ENCODE results near the gene NCMAP.

The NCMAP gene

DNA sequence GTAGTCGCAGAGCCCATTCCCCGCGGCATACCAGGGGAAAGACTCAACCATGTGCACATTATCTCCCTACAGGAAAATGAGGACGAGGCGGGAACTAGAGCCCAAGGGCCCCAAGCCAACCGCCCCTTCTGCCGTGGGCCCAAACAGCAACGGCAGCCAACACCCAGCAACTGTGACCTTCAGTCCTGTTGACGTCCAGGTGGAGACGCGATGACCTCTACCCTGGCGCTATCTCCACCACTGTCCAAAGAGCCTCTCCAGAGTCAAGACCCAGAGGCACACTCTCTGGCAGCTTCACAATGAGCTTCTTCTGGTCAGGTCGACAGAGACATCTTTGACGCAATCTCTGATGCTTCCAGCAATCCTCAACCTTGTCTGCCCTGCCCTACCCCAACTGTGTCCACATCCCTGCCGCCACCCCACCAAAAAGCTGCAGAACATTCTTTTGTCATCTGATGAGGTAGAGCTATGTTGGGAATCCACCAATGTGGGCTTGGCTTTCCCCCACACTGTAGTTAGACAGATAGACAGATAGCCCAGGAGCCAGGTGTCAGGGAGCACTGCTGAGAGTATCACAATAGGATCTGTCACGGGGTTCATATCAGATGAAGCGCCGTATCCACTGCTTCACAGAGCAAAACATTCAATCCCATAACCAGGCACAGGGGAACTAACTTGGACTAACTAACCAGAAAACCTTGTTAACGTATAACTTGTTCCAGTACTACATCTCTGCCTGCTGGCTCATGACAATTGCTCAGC, 49.8 kb downstream of the NCMAP start:
- H3K27me3 ChIP-seq (ENCODE audit: control insufficient read depth in 1 of 2, insufficient read depth in 2 of 2, low read length in 2 of 2), result no peaks in the 10 kb centered on the region
- H3K36me3 ChIP-seq (ENCODE audit: insufficient read depth, low read length), result no peaks in the 10 kb centered on the region
- H3K4me3 ChIP-seq (ENCODE audit: low read depth in 1 of 2, low read length in 2 of 2), result no peak overlapping the region
- H3K27ac ChIP-seq (ENCODE audit: low read depth, low read length), result no peak overlapping the region
- H3K9me3 ChIP-seq (ENCODE audit: low read length), result no peaks in the 10 kb centered on the region
- no peaks in the 10 kb centered on the region for H3K4me1 ChIP-seq (ENCODE audit: insufficient read depth, low read length)
- H3K9ac ChIP-seq (ENCODE audit: low read length), result no peak overlapping the region

DNA sequence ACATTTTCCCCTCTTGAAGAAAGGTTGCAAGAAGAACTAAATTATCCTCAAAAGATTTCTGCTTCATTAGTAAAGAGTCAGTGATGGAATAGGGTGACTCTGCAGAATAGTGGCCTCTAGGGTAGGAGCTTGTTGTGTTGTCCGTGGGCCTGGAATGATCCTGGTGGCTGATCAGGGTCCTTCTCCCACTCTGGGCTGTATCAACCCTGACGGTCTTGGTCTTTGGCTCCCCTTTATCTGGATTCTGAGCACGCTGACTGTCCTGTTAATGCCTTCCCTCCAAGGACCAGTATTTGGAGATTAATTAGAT, 50.4 kb downstream of the NCMAP start:
- H3K9ac ChIP-seq (ENCODE audit: low read length), result no peak overlapping the region

GRCh38 chr1:24606621-24607020, 50.7 kb downstream of the NCMAP start:
- H3K9me3 ChIP-seq (ENCODE audit: low read length), result no peaks in the 10 kb centered on the region

More for the DNA sequence above, 50.4 kb downstream of the NCMAP start:
- Histone ChIP-seq H3K27ac (ENCODE audit: low read depth, low read length) (no peak overlapping the region), H3K4me3 (ENCODE audit: low read depth in 1 of 2, low read length in 2 of 2) (no peak overlapping the region), H3K4me1 (ENCODE audit: insufficient read depth, low read length) (no peaks in the 10 kb centered on the region), H3K36me3 (ENCODE audit: insufficient read depth, low read length) (no peaks in the 10 kb centered on the region), H3K27me3 (ENCODE audit: control insufficient read depth in 1 of 2, insufficient read depth in 2 of 2, low read length in 2 of 2) (no peaks in the 10 kb centered on the region), H3K9me3 (ENCODE audit: low read length) (no peaks in the 10 kb centered on the region)

DNA sequence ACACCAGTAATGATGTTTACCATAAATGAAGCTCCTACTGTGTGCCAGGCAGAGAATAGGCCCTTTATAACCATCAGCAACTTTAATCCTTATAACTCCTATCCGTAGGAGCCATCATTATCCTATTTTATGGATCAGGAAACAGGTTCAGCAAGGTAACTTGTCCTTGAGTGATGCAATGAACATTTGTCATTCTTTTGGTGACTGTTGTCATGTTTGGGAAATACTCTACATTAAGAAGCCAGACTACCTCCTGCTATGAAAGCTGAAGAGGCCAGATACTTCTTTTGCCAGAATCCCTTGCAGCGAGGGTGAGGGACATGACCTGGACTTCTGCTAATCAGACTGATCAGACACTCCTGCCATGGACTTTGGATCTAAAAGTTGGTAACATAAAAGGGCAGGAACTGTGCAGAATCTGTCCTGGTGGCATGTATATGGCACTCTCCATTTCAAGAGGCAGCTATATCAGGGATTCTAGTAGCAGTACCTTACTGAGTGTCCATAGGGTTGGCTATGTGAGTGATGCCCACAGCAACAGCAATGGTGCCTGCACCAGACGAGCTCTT, 54.1 kb downstream of the NCMAP start:
- Histone ChIP-seq H3K9ac (ENCODE audit: low read length) (no peak overlapping the region), H3K27ac (ENCODE audit: low read depth, low read length) (no peak overlapping the region), H3K27me3 (ENCODE audit: control insufficient read depth in 1 of 2, insufficient read depth in 2 of 2, low read length in 2 of 2) (no peaks in the 10 kb centered on the region), H3K9me3 (ENCODE audit: low read length) (no peaks in the 10 kb centered on the region), H3K4me3 (ENCODE audit: low read depth in 1 of 2, low read length in 2 of 2) (no peak overlapping the region), H3K4me1 (ENCODE audit: insufficient read depth, low read length) (no peaks in the 10 kb centered on the region), H3K36me3 (ENCODE audit: insufficient read depth, low read length) (no peaks in the 10 kb centered on the region)

More at GRCh38 chr1:24606621-24607020, 50.7 kb downstream of the NCMAP start:
- H3K4me3 ChIP-seq (ENCODE audit: low read depth in 1 of 2, low read length in 2 of 2), result no peak overlapping the region
- no peaks in the 10 kb centered on the region for H3K27me3 ChIP-seq (ENCODE audit: control insufficient read depth in 1 of 2, insufficient read depth in 2 of 2, low read length in 2 of 2)
- H3K27ac ChIP-seq (ENCODE audit: low read depth, low read length), result no peak overlapping the region
- H3K36me3 ChIP-seq (ENCODE audit: insufficient read depth, low read length), result no peaks in the 10 kb centered on the region
- no peak overlapping the region for H3K9ac ChIP-seq (ENCODE audit: low read length)
- H3K4me1 ChIP-seq (ENCODE audit: insufficient read depth, low read length), result no peaks in the 10 kb centered on the region

DNA sequence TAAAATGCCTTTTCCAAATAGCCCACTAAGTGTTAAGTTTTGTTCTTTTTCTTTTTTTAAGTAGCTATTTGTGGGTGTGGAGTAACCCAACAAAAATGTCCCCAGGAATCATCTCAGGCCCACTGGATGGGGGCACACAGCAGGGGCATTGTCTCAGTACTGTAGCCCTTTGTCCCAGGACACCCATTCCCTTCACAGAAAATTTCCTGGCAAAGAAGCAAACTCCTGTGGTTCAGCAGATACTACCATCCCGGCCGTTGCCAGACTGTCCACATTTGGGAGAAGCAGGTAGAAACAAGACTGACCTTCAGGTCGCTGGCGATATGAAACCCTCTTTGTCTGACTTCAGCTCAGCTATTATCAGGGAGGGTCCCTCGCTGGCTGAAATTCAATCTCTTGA, 63.5 kb downstream of the NCMAP start:
- H3K36me3 ChIP-seq (ENCODE audit: insufficient read depth, low read length), result no peaks in the 10 kb centered on the region
- H3K4me1 ChIP-seq (ENCODE audit: insufficient read depth, low read length), result no peaks in the 10 kb centered on the region
- H3K9ac ChIP-seq (ENCODE audit: low read length), result no peak overlapping the region
- H3K27me3 ChIP-seq (ENCODE audit: control insufficient read depth in 1 of 2, insufficient read depth in 2 of 2, low read length in 2 of 2), result no peaks in the 10 kb centered on the region
- H3K4me3 ChIP-seq (ENCODE audit: low read depth in 1 of 2, low read length in 2 of 2), result no peak overlapping the region
- H3K9me3 ChIP-seq (ENCODE audit: low read length), result no peaks in the 10 kb centered on the region
- no peak overlapping the region for H3K27ac ChIP-seq (ENCODE audit: low read depth, low read length)

GRCh38 chr1:24620678-24621077, 64.8 kb downstream of the NCMAP start:
- Histone ChIP-seq H3K4me1 (ENCODE audit: insufficient read depth, low read length) (no peaks in the 10 kb centered on the region), H3K27ac (ENCODE audit: low read depth, low read length) (no peak overlapping the region), H3K9me3 (ENCODE audit: low read length) (no peaks in the 10 kb centered on the region), H3K36me3 (ENCODE audit: insufficient read depth, low read length) (no peaks in the 10 kb centered on the region), H3K4me3 (ENCODE audit: low read depth in 1 of 2, low read length in 2 of 2) (no peak overlapping the region), H3K27me3 (ENCODE audit: control insufficient read depth in 1 of 2, insufficient read depth in 2 of 2, low read length in 2 of 2) (no peaks in the 10 kb centered on the region), H3K9ac (ENCODE audit: low read length) (no peak overlapping the region)

GRCh38 chr1:24621121-24621520, 65.2 kb downstream of the NCMAP start:
- H3K4me3 ChIP-seq (ENCODE audit: low read depth in 1 of 2, low read length in 2 of 2), result no peak overlapping the region
- H3K36me3 ChIP-seq (ENCODE audit: insufficient read depth, low read length), result no peaks in the 10 kb centered on the region
- no peak overlapping the region for H3K9ac ChIP-seq (ENCODE audit: low read length)
- H3K27ac ChIP-seq (ENCODE audit: low read depth, low read length), result no peak overlapping the region
- no peaks in the 10 kb centered on the region for H3K9me3 ChIP-seq (ENCODE audit: low read length)
- H3K4me1 ChIP-seq (ENCODE audit: insufficient read depth, low read length), result no peaks in the 10 kb centered on the region
- H3K27me3 ChIP-seq (ENCODE audit: control insufficient read depth in 1 of 2, insufficient read depth in 2 of 2, low read length in 2 of 2), result no peaks in the 10 kb centered on the region

- H3K9ac ChIP-seq (ENCODE audit: low read length), result no peak overlapping the region
- no peaks in the 10 kb centered on the region for H3K4me1 ChIP-seq (ENCODE audit: insufficient read depth, low read length)
- no peak overlapping the region for H3K4me3 ChIP-seq (ENCODE audit: low read depth in 1 of 2, low read length in 2 of 2)
- H3K9me3 ChIP-seq (ENCODE audit: low read length), result no peaks in the 10 kb centered on the region
- no peak overlapping the region for H3K27ac ChIP-seq (ENCODE audit: low read depth, low read length)
- no peaks in the 10 kb centered on the region for H3K27me3 ChIP-seq (ENCODE audit: control insufficient read depth in 1 of 2, insufficient read depth in 2 of 2, low read length in 2 of 2)
- no peaks in the 10 kb centered on the region for H3K36me3 ChIP-seq (ENCODE audit: insufficient read depth, low read length)
Measured at GRCh38 chr1:24622218-24622617, 66.3 kb downstream of the NCMAP start.

DNA sequence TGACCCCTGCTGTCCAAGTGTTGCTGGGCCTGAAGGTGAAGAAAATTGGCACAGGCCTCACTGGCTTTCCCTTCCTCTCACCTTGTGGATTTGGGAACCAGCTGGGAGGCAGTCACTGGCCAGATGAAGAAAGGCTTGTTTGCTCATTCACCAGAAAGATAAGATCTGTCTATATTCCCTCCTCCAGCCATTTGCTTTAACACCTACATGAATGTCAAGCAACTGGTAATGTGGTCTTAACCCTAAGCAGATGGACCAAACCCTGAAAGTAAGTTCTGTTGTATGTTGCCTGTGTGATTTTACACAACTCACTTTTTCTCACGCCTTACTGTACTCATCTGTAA, 76.9 kb downstream of the NCMAP start:
- H3K36me3 ChIP-seq (ENCODE audit: insufficient read depth, low read length), result no peaks in the 10 kb centered on the region
- no peaks in the 10 kb centered on the region for H3K4me1 ChIP-seq (ENCODE audit: insufficient read depth, low read length)
- H3K9me3 ChIP-seq (ENCODE audit: low read length), result no peaks in the 10 kb centered on the region
- no peaks in the 10 kb centered on the region for H3K27me3 ChIP-seq (ENCODE audit: control insufficient read depth in 1 of 2, insufficient read depth in 2 of 2, low read length in 2 of 2)
- H3K27ac ChIP-seq (ENCODE audit: low read depth, low read length), result no peak overlapping the region
- H3K9ac ChIP-seq (ENCODE audit: low read length), result no peak overlapping the region
- no peak overlapping the region for H3K4me3 ChIP-seq (ENCODE audit: low read depth in 1 of 2, low read length in 2 of 2)

GRCh38 chr1:24635195-24635843, 79.4 kb downstream of the NCMAP start:
- Histone ChIP-seq H3K27ac (ENCODE audit: low read depth, low read length) (no peak overlapping the region), H3K9me3 (ENCODE audit: low read length) (no peaks in the 10 kb centered on the region), H3K9ac (ENCODE audit: low read length) (no peak overlapping the region)

GRCh38 chr1:24636661-24637357, 80.9 kb downstream of the NCMAP start:
- no peak overlapping the region for H3K4me3 ChIP-seq (ENCODE audit: low read depth in 1 of 2, low read length in 2 of 2)
- no peak overlapping the region for H3K9ac ChIP-seq (ENCODE audit: low read length)
- H3K36me3 ChIP-seq (ENCODE audit: insufficient read depth, low read length), result no peaks in the 10 kb centered on the region
- H3K27ac ChIP-seq (ENCODE audit: low read depth, low read length), result no peak overlapping the region
- peaks cover 7% of the 10 kb centered on the region for H3K4me1 ChIP-seq (ENCODE audit: insufficient read depth, low read length)
- no peaks in the 10 kb centered on the region for H3K27me3 ChIP-seq (ENCODE audit: control insufficient read depth in 1 of 2, insufficient read depth in 2 of 2, low read length in 2 of 2)
- no peaks in the 10 kb centered on the region for H3K9me3 ChIP-seq (ENCODE audit: low read length)

More at GRCh38 chr1:24635195-24635843, 79.4 kb downstream of the NCMAP start:
- H3K27me3 ChIP-seq (ENCODE audit: control insufficient read depth in 1 of 2, insufficient read depth in 2 of 2, low read length in 2 of 2), result no peaks in the 10 kb centered on the region
- H3K4me3 ChIP-seq (ENCODE audit: low read depth in 1 of 2, low read length in 2 of 2), result no peak overlapping the region
- H3K36me3 ChIP-seq (ENCODE audit: insufficient read depth, low read length), result no peaks in the 10 kb centered on the region
- H3K4me1 ChIP-seq (ENCODE audit: insufficient read depth, low read length), result no peaks in the 10 kb centered on the region
